PC-9 (cell line): ENCODE results near the gene COL4A5. TPM values are rescaled to one million over a fixed set of nuclear protein-coding genes. Genes with fewer than 3 reads are reported as not detected.

Source experiments
- BruUV-seq: library from RNA; stranded (reverse); fragments of 400-500 nt; replicated peaks from 2 replicates; lab custom pipeline; 2021; lab: Mats Ljungman, UMichigan
- CTCF ChIA-PET: fragments of 300-600 bp; sonication (Branson Sonifier 250); formaldehyde crosslinking; loops from one replicate; lab custom pipeline; 2022; ENCODE audit warnings: antibody characterized with exemption; lab: Charles Lee
- POLR2A ChIA-PET: fragments of 300-600 bp; sonication (Branson Sonifier 250); formaldehyde crosslinking; loops from one replicate; lab custom pipeline; 2022; ENCODE audit warnings: antibody characterized with exemption; ENCODE audit not compliant: unreplicated experiment; lab: Charles Lee
- DNase-seq, 2 experiments: peaks; one replicate each; pipeline versions ENCODE4 v3.0.0 to v3.0.0-alpha.2; 2015 to 2022; ENCODE audit warnings: mixed read lengths in 1 of 2
- H2AFZ ChIP-seq: fragments of 200-600 bp; sonication (generic); 2 replicates; pipeline ENCODE4 v1.8.1; 2017; ENCODE audit warnings: antibody characterized with exemption
- H3F3A ChIP-seq: fragments of 200-600 bp; sonication (generic); 2 replicates; pipeline ENCODE4 v1.8.1; 2017; ENCODE audit warnings: antibody characterized with exemption, mild to moderate bottlenecking, low read depth; ENCODE audit not compliant: insufficient read depth
- H3K27ac ChIP-seq: fragments of 200-600 bp; sonication (generic); 2 replicates; pipeline ENCODE4 v1.6.1; 2016; ENCODE audit warnings: mixed run types
- H3K27me3 ChIP-seq: fragments of 200-600 bp; sonication (generic); 2 replicates; pipeline ENCODE4 v1.6.1; 2016; ENCODE audit warnings: low read depth, mixed run types; ENCODE audit not compliant: insufficient read depth
- H3K36me3 ChIP-seq: fragments of 200-600 bp; sonication (generic); 2 replicates; pipeline ENCODE4 v1.6.1; 2016; ENCODE audit warnings: low read depth, mixed run types
- H3K4me1 ChIP-seq: fragments of 200-600 bp; sonication (generic); replicated peaks from 2 replicates; pipeline ENCODE4 v1.6.1; 2016; ENCODE audit warnings: mixed run types; ENCODE audit not compliant: insufficient read depth
- H3K4me2 ChIP-seq: fragments of 200-600 bp; sonication (generic); 2 replicates; pipeline ENCODE4 v1.6.1; 2017; ENCODE audit warnings: mixed run types
- H3K4me3 ChIP-seq: fragments of 200-600 bp; sonication (generic); 2 replicates; pipeline ENCODE4 v1.6.1; 2016; ENCODE audit warnings: mixed run types
- H3K79me2 ChIP-seq: fragments of 200-600 bp; sonication (generic); 2 replicates; pipeline ENCODE4 v1.6.1; 2017; ENCODE audit warnings: low read depth, mixed run types
- H3K9me2 ChIP-seq: fragments of 200-600 bp; sonication (generic); 2 replicates; pipeline ENCODE4 v1.8.1; 2017; ENCODE audit warnings: mild to moderate bottlenecking; ENCODE audit not compliant: insufficient read depth
- H3K9me3 ChIP-seq: fragments of 200-600 bp; sonication (generic); 2 replicates; pipeline ENCODE4 v1.8.1; 2016; ENCODE audit warnings: low read depth; ENCODE audit not compliant: insufficient read depth
- H4K20me1 ChIP-seq: fragments of 200-600 bp; sonication (generic); 2 replicates; pipeline ENCODE4 v1.8.1; 2017; ENCODE audit not compliant: insufficient read depth
- EZH2 ChIP-seq: fragments of 200-600 bp; sonication (generic); IDR thresholded peaks from 2 replicates; pipeline ENCODE4 v1.8.0; 2017; ENCODE audit warnings: antibody characterized with exemption, low read depth
- intact Hi-C: fragments of 100-400 bp; cut with micrococcal nuclease; formaldehyde crosslinking; loops from one replicate; pipeline ENCODE4 v1.10.0; 2022; ENCODE audit not compliant: unreplicated experiment
- total RNA-seq: library from RNA; stranded (reverse); gene quantifications from 2 replicates; pipeline ENCODE4 v1.2.3, GENCODE V29; 2021
- TF ChIP-seq, protein P1 (sequence below): fragments of 200-600 bp; sonication (generic); conservative IDR thresholded peaks from 2 replicates; pipeline ENCODE4 v1.6.1; 2017; ENCODE audit warnings: mixed run types, antibody characterized with exemption, mild to moderate bottlenecking, moderate library complexity

COL4A5 gene
- total RNA-seq, 1 experiment from 2014 or later, result 82.3 TPM

DNA sequence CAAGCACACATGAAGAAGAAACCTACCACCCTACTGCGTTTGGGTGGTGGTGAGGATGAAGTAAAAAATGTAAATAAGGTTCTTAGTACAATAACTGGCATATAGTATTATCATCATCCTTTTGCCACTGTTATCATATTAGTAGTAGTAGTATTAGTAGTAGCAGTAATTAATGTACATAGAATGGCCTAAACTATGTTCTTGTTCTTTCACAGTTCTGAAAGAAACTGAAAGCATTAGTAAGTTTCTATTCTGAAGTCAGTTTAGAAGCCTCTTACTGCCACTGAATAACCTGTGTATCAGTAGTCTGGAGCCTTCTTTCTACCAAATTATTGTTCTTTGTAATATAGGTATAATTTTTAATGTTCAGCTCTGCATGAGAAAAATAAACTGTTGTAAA is 22.4 kb upstream of the COL4A5 start:
- Histone ChIP-seq H3K79me2 (no peaks in the 10 kb centered on the region), H2AFZ (no peak overlapping the region), H3K4me2 (no peak overlapping the region), H3F3A (no peaks in the 10 kb centered on the region), H3K9me2 (no peaks in the 10 kb centered on the region), H3K4me1 (no peaks in the 10 kb centered on the region), H3K4me3 (no peak overlapping the region), H4K20me1 (no peaks in the 10 kb centered on the region), H3K27ac (no peak overlapping the region), H3K36me3 (no peaks in the 10 kb centered on the region), H3K27me3 (no peaks in the 10 kb centered on the region), H3K9me3 (no peaks in the 10 kb centered on the region)
- intact Hi-C loops, result no loop called here
- ChIA-PET POLR2A (no interaction called here), CTCF (no interaction called here)
- TF ChIP-seq EZH2, result no peak
- TF ChIP-seq, protein P1, sequence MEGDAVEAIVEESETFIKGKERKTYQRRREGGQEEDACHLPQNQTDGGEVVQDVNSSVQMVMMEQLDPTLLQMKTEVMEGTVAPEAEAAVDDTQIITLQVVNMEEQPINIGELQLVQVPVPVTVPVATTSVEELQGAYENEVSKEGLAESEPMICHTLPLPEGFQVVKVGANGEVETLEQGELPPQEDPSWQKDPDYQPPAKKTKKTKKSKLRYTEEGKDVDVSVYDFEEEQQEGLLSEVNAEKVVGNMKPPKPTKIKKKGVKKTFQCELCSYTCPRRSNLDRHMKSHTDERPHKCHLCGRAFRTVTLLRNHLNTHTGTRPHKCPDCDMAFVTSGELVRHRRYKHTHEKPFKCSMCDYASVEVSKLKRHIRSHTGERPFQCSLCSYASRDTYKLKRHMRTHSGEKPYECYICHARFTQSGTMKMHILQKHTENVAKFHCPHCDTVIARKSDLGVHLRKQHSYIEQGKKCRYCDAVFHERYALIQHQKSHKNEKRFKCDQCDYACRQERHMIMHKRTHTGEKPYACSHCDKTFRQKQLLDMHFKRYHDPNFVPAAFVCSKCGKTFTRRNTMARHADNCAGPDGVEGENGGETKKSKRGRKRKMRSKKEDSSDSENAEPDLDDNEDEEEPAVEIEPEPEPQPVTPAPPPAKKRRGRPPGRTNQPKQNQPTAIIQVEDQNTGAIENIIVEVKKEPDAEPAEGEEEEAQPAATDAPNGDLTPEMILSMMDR, result no peak
- DNase-seq, result no peak
- no TSS peak for BruUV-seq

DNA sequence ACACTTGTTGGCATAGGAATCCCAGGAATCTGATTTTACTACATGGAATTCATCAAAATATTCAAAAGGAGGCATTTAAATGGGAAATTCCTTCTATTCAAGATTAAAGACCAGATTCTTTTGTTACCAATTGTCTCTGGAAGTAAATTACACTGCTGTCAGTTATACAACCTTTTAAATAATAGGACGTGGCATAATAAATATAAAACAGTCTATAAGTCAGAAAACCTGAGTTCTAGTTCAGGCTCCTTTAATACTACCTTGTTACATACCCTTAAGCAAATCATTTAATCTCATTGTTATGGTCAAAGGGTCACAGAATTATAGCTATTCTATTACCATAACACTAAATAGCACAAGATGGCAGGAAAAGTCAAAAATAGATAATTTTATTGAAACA is 20.2 kb upstream of the COL4A5 start:
- Histone ChIP-seq H3K36me3 (no peaks in the 10 kb centered on the region), H3K27ac (no peak overlapping the region), H3F3A (no peaks in the 10 kb centered on the region), H4K20me1 (no peaks in the 10 kb centered on the region), H2AFZ (no peak overlapping the region), H3K4me3 (no peak overlapping the region), H3K4me2 (no peak overlapping the region), H3K27me3 (no peaks in the 10 kb centered on the region), H3K9me2 (no peaks in the 10 kb centered on the region), H3K9me3 (no peaks in the 10 kb centered on the region), H3K79me2 (no peaks in the 10 kb centered on the region), H3K4me1 (no peaks in the 10 kb centered on the region)
- intact Hi-C loops, result no loop called here
- TF ChIP-seq EZH2, result no peak
- TF ChIP-seq, protein P1, result no peak
- BruUV-seq, result no TSS peak
- POLR2A ChIA-PET, result no interaction called here
- CTCF ChIA-PET, result no interaction called here
- no peak for DNase-seq

DNA sequence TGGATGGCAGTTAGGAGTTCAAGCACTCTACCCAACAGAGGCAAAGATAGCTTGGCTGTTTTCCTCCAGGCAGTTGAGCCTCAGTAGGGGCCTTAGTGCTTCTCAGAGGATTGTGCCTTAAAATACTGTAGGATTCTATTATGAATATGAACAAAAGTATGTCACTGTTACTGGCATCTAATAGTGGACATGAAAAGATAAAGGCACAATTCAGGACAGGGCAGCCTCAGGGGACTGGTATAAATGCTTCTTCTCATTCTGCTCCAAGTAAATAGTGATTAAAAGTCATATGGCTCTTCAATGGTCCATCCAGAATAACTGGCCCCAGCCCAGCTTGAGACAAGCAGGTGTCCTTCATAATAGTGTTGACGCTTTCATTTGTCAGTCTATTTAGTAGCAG is 19.2 kb upstream of the COL4A5 start:
- Histone ChIP-seq H3K9me2 (no peaks in the 10 kb centered on the region), H3K27ac (no peak overlapping the region), H3F3A (no peaks in the 10 kb centered on the region), H3K4me1 (no peaks in the 10 kb centered on the region), H3K4me3 (no peak overlapping the region), H3K4me2 (no peak overlapping the region), H4K20me1 (no peaks in the 10 kb centered on the region), H2AFZ (no peak overlapping the region), H3K27me3 (no peaks in the 10 kb centered on the region), H3K36me3 (no peaks in the 10 kb centered on the region), H3K9me3 (no peaks in the 10 kb centered on the region), H3K79me2 (no peaks in the 10 kb centered on the region)
- intact Hi-C loops, result no loop called here
- no peak for TF ChIP-seq EZH2
- TF ChIP-seq, protein P1, result no peak
- ChIA-PET CTCF (no interaction called here), POLR2A (no interaction called here)
- no peak for DNase-seq
- no TSS peak for BruUV-seq
